SK-N-MC (cell line): Measurements from ENCODE around the gene WNT10A.

ENCODE experiments used
- DNase-seq: peaks from one replicate; pipeline ENCODE4 v3.0.0-alpha.2; 2011; ENCODE audit warnings: low read depth, low spot score
- H3K27ac ChIP-seq: fragments of 200-600 bp; sonication (generic); 2 replicates; pipeline ENCODE4 v1.5.1; 2016; ENCODE audit warnings: mixed run types
- H3K36me3 ChIP-seq: fragments of 200-600 bp; sonication (generic); 2 replicates; pipeline ENCODE4 v1.6.1; 2017; ENCODE audit warnings: antibody characterized with exemption, low read length, mixed read lengths; ENCODE audit not compliant: insufficient read depth
- H3K4me3 ChIP-seq: fragments of 200-600 bp; sonication (generic); 2 replicates; pipeline ENCODE4 v1.5.1; 2016
- H3K9ac ChIP-seq: fragments of 200-600 bp; sonication (generic); 2 replicates; pipeline ENCODE4 v1.8.0; 2017; ENCODE audit warnings: mixed run types, mixed read lengths; ENCODE audit not compliant: insufficient read length
- H3K9me3 ChIP-seq: fragments of 200-600 bp; sonication (generic); 2 replicates; pipeline ENCODE4 v1.6.1; 2017; ENCODE audit warnings: low read depth, mild to moderate bottlenecking, antibody characterized with exemption, low read length, moderate library complexity, mixed read lengths
- EZH2 ChIP-seq: fragments of 200-600 bp; sonication (generic); IDR thresholded peaks from one replicate; pipeline ENCODE4 v1.6.1; 2017; ENCODE audit warnings: antibody characterized with exemption
- FOXP2 ChIP-seq: optimal IDR thresholded peaks from 2 replicates; pipeline ENCODE3; 2011; ENCODE audit warnings: mild to moderate bottlenecking, moderate library complexity; ENCODE audit not compliant: insufficient read depth; ENCODE audit errors: extremely low read length, control extremely low read depth
- POLR2AphosphoS5 ChIP-seq: IDR thresholded peaks from 2 replicates; pipeline ENCODE4 v1.6.1; 2012; ENCODE audit warnings: mild to moderate bottlenecking, low read depth, low read length, borderline replicate concordance

WNT10A gene

GRCh38 chr2:218884519-218884918 is 3.9 kb downstream of the WNT10A start:
- DNase-seq: no peak
- TF ChIP-seq EZH2 (no peak), POLR2AphosphoS5 (no peak), FOXP2 (no peak)
- H3K9ac ChIP-seq: no peak overlapping the region

GRCh38 chr2:218885981-218886947 is 5.6 kb downstream of the WNT10A start:
- Histone ChIP-seq H3K27ac (0 out of 2 replicates have a peak overlapping the region, but pooled peaks have one; percentile 25), H3K4me3 (no peak overlapping the region), H3K9me3 (no peaks in the 10 kb centered on the region), H3K36me3 (peaks cover 5% of the 10 kb centered on the region; the same call in 1 of the 2 replicates), H3K9ac (no peak overlapping the region)
- no peak for DNase-seq
- TF ChIP-seq POLR2AphosphoS5 (no peak), FOXP2 (no peak), EZH2 (no peak)

More at GRCh38 chr2:218884519-218884918, 3.9 kb downstream of the WNT10A start:
- Histone ChIP-seq H3K27ac (no peak overlapping the region), H3K9me3 (no peaks in the 10 kb centered on the region), H3K36me3 (no peaks in the 10 kb centered on the region), H3K4me3 (no peak overlapping the region)

GRCh38 chr2:218887079-218887478 is 6.4 kb downstream of the WNT10A start:
- Histone ChIP-seq H3K36me3 (peaks cover 5% of the 10 kb centered on the region; the same call in 1 of the 2 replicates), H3K9ac (no peak overlapping the region), H3K9me3 (no peaks in the 10 kb centered on the region), H3K4me3 (no peak overlapping the region), H3K27ac (peak overlapping the region; percentile 42; the same call in 1 of the 2 replicates)
- TF ChIP-seq FOXP2: no peak
- no peak for TF ChIP-seq POLR2AphosphoS5
- TF ChIP-seq EZH2: no peak
- no peak for DNase-seq

- H3K9me3 ChIP-seq: no peaks in the 10 kb centered on the region
- no peak for TF ChIP-seq POLR2AphosphoS5
- no peak for TF ChIP-seq FOXP2
- TF ChIP-seq EZH2: no peak
- H3K27ac ChIP-seq: 0 out of 2 replicates have a peak overlapping the region, but pooled peaks have one; percentile 42
- H3K4me3 ChIP-seq: no peak overlapping the region
- peaks cover 5% of the 10 kb centered on the region; the same call in 1 of the 2 replicates for H3K36me3 ChIP-seq
- H3K9ac ChIP-seq: no peak overlapping the region
- no peak for DNase-seq
These were observed 7.7 kb downstream of the WNT10A start for GRCh38 chr2:218888341-218888740.

GRCh38 chr2:218889937-218890336 is 9.3 kb downstream of the WNT10A start:
- TF ChIP-seq FOXP2: no peak
- no peak for TF ChIP-seq EZH2
- no peak for TF ChIP-seq POLR2AphosphoS5
- H3K36me3 ChIP-seq: peaks cover 5% of the 10 kb centered on the region; the same call in 1 of the 2 replicates
- H3K27ac ChIP-seq: no peak overlapping the region
- DNase-seq: no peak
- no peak overlapping the region for H3K4me3 ChIP-seq
- H3K9ac ChIP-seq: no peak overlapping the region
- no peaks in the 10 kb centered on the region for H3K9me3 ChIP-seq

GRCh38 chr2:218890369-218890768 is 9.7 kb downstream of the WNT10A start:
- TF ChIP-seq FOXP2: no peak
- TF ChIP-seq POLR2AphosphoS5: no peak
- TF ChIP-seq EZH2: no peak
- no peak overlapping the region for H3K27ac ChIP-seq
- no peak overlapping the region for H3K9ac ChIP-seq

GRCh38 chr2:218891275-218892135 is 10.9 kb downstream of the WNT10A start:
- no peak for DNase-seq
- no peaks in the 10 kb centered on the region for H3K9me3 ChIP-seq
- peaks cover 5% of the 10 kb centered on the region; the same call in 1 of the 2 replicates for H3K36me3 ChIP-seq
- H3K4me3 ChIP-seq: peak overlapping the region; percentile 80; the same call in 1 of the 2 replicates
- H3K27ac ChIP-seq: peak overlapping the region; percentile 11
- H3K9ac ChIP-seq: no peak overlapping the region
- TF ChIP-seq POLR2AphosphoS5: no peak
- TF ChIP-seq FOXP2: no peak
- TF ChIP-seq EZH2: no peak

More at GRCh38 chr2:218890369-218890768, 9.7 kb downstream of the WNT10A start:
- H3K36me3 ChIP-seq: peaks cover 5% of the 10 kb centered on the region; the same call in 1 of the 2 replicates
- H3K9me3 ChIP-seq: no peaks in the 10 kb centered on the region
- no peak for DNase-seq
- no peak overlapping the region for H3K4me3 ChIP-seq
